NK-92 (cell line): ENCODE data around the gene KDSR.

ENCODE experiments used
- DNase-seq: peaks from one replicate; lab custom pipeline; 2025; ENCODE audit not compliant: unreplicated experiment; lab: John Stamatoyannopoulos, UW

The KDSR gene

GRCh38 chr18:63284827-63285733 is 81.9 kb downstream of the KDSR start:
- DNase-seq = no peak

DNA sequence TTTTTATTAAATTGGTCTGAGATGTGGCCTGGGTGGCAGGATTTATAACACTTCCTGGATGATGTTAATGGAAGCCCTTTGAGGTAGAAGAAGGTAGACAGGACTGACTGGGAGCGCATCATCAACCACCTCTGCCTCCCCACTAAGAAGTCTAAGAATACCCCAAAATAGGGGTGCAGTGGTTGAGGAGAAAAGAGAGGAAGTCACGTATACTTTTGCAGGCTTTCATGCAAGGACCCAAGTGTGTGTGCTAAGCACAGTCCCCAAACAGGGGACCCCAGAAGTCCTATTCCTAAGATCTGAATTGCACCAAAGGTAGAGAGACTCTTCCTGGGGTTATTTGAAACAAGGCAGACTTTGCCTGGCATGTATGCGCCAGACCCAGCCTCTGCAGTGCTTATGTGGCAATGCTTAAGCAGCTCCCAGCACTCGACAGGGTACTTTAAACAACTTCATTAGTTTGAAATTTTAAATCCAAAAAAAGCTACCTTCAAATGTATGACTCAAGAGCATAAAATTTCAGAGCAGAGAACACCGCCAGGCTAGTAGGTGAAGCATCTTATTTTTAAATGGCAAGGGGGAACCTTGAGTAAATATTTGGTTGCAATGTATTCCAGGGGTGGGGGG is 82.7 kb downstream of the KDSR start:
- DNase-seq = no peak

- DNase-seq = no peak
Measured at GRCh38 chr18:63283305-63284094, 83.5 kb downstream of the KDSR start.

- no peak for DNase-seq
Measured at GRCh38 chr18:63282793-63283192, 84.2 kb downstream of the KDSR start.
